ENCODE results near the gene SH2D3A.

DNA sequence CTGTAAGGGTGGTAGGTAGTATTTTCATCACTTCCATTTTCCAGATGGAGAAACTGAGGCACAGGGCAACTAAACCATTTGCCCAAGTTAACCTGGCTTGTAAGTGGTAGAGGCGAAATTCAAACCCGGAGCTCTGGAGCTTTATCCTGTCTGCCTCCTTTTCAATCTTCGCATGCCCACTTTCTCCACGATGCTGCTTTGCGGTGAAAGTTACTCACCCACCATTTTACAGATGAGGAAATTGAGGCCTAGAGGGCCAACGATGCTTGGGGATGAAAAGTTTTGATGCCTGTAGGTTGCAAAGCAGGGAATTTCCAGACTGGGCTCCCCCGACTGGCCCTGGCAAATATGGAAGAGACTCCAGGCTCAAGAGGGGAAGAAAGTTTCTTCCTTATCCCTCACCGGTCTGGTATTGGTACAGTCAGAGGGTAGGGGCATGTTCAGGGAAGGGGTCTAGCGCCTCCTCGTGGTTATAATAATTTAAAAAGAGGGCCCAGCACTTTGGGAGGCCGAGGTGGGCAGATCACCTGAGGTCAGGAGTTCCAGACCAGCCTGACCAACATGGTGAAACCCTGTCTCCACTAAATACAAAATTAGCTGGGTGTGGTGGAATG is 1.9 kb upstream of the SH2D3A start:
- TF ChIP-seq POLR2A (IDR thresholded peaks at IDR 0.05) = no peak
- no peak for TF ChIP-seq EP300 (IDR thresholded peaks at IDR 0.05; ENCODE audit: low read depth)
